HepG2 (cell line): ENCODE results near the gene PFKFB4. TPM values are rescaled to one million over a fixed set of nuclear protein-coding genes. Genes with fewer than 3 reads are reported as not detected.
A peak's percentile ranks its signal among the peaks of the same experiment; 100 is the strongest.

Source experiments
- ATAC-seq: fragments of 200-7000 bp; cut with Tn5 transposase; 3 replicates; pipeline ENCODE4 v1.9.1; 2020; ENCODE audit warnings: mild to moderate bottlenecking, moderate library complexity
- BruUV-seq: library from RNA; stranded (reverse); fragments of 400-500 nt; replicated peaks from 2 replicates; lab custom pipeline; 2021; lab: Mats Ljungman, UMichigan
- CTCF ChIA-PET: fragments of 300-600 bp; formaldehyde crosslinking; extraction: SDS; loops from one replicate; lab custom pipeline; 2021; ENCODE audit warnings: low total read pairs, inconsistent platforms, low intra/inter-chr PET ratio; lab: Yijun Ruan, JAX
- POLR2A ChIA-PET: fragments of 350-600 bp; sonication (Branson Sonifier 250); formaldehyde crosslinking; loops from one replicate; lab custom pipeline; 2020; ENCODE audit warnings: antibody characterized with exemption, inconsistent platforms; lab: Yijun Ruan, JAX
- DNase-seq: peaks from one replicate; pipeline ENCODE4 v3.0.0-alpha.2; 2015; ENCODE audit warnings: low spot score
- FAIRE-seq: peaks from 3 replicates; lab custom pipeline; 2011; peaks lifted over from hg19 to GRCh38; lab: Jason Lieb, UNC
- H2AFZ ChIP-seq: one replicate; pipeline ENCODE4 v1.6.1; 2011; ENCODE audit warnings: low read length, inconsistent platforms
- H3K27ac ChIP-seq: fragments of 300-600 bp; 3 replicates; pipeline ENCODE4 v1.8.0; 2011; ENCODE audit warnings: mixed run types, mild to moderate bottlenecking, mixed read lengths, low read length, inconsistent platforms; ENCODE audit not compliant: insufficient read depth; ENCODE audit errors: extremely low read length
- H3K27me3 ChIP-seq, 2 experiments: fragments of 200-600 bp in 1 of 2; 2 replicates in 1 of 2; 3 replicates in 1 of 2; pipeline versions ENCODE4 v1.6.0 to v1.8.0; 2011; ENCODE audit warnings: low read length in 2 of 2, mild to moderate bottlenecking in 2 of 2, moderate library complexity in 2 of 2, inconsistent platforms in 1 of 2; ENCODE audit not compliant: insufficient read depth in 2 of 2, control insufficient read depth in 1 of 2
- H3K36me3 ChIP-seq, 2 experiments: fragments of 200-600 bp in 1 of 2; replicated peaks in 1 of 2; 2 replicates in 1 of 2; 3 replicates in 1 of 2; pipeline versions ENCODE4 v1.5.1 to v1.8.0; 2011; ENCODE audit warnings: low read length in 2 of 2, inconsistent platforms in 1 of 2; ENCODE audit not compliant: insufficient read depth in 2 of 2, control insufficient read depth in 1 of 2
- H3K4me1 ChIP-seq: 2 replicates; pipeline ENCODE4 v1.5.1; 2012; ENCODE audit warnings: low read length, inconsistent platforms; ENCODE audit not compliant: insufficient read depth
- H3K4me2 ChIP-seq: 2 replicates; pipeline ENCODE4 v1.6.0; 2011; ENCODE audit warnings: low read depth, low read length, inconsistent platforms
- H3K4me3 ChIP-seq, 3 experiments: fragments of 200-600 bp in 1 of 3; sonication (generic), shearing (Covaris generic) in 1 of 3; replicated peaks in 1 of 3; 2 replicates each; pipeline ENCODE4 v1.5.1; 2011 to 2016; ENCODE audit warnings: low read length in 3 of 3, inconsistent platforms in 2 of 3, low read depth in 2 of 3, mild to moderate bottlenecking in 2 of 3, control low read depth in 1 of 3, mixed read lengths in 1 of 3; ENCODE audit not compliant: insufficient read depth in 1 of 3
- H3K79me2 ChIP-seq: one replicate; pipeline ENCODE4 v1.6.1; 2011; ENCODE audit warnings: low read length, inconsistent platforms; ENCODE audit not compliant: insufficient read depth
- H3K9ac ChIP-seq: 2 replicates; pipeline ENCODE4 v1.6.0; 2011; ENCODE audit warnings: mild to moderate bottlenecking, low read depth, low read length, inconsistent platforms; ENCODE audit not compliant: insufficient read depth
- H3K9me3 ChIP-seq: 2 replicates; pipeline ENCODE4 v1.5.1; 2012; ENCODE audit warnings: mild to moderate bottlenecking, low read length
- H4K20me1 ChIP-seq: 2 replicates; pipeline ENCODE4 v1.6.0; 2011; ENCODE audit warnings: inconsistent platforms, mild to moderate bottlenecking, low read length, moderate library complexity; ENCODE audit not compliant: insufficient read depth
- HNF4A ChIP-seq: sonication (generic); formaldehyde crosslinking; IDR thresholded peaks from 2 replicates; pipeline ENCODE4 v1.4.0; 2020; ENCODE audit warnings: missing genetic modification reagents
- HNRNPK ChIP-seq: fragments of 200-400 bp; formaldehyde crosslinking; IDR thresholded peaks from 2 replicates; pipeline ENCODE4 v1.6.1; 2018; ENCODE audit warnings: low read length, low read depth, moderate library complexity, mild to moderate bottlenecking; ENCODE audit not compliant: poor library complexity, severe bottlenecking
- PAWR ChIP-seq: sonication (generic); formaldehyde crosslinking; IDR thresholded peaks from 2 replicates; pipeline ENCODE4 v1.4.0; 2020; ENCODE audit warnings: missing genetic modification reagents, mild to moderate bottlenecking, borderline replicate concordance
- PHF5A ChIP-seq: IDR thresholded peaks from one replicate; pipeline ENCODE4 v1.6.1; 2018; ENCODE audit warnings: low read depth, missing genetic modification reagents; ENCODE audit not compliant: unreplicated experiment
- ZC3H13 ChIP-seq: sonication (generic); formaldehyde crosslinking; IDR thresholded peaks from 2 replicates; pipeline ENCODE4 v1.8.1; 2023; ENCODE audit warnings: mild to moderate bottlenecking, missing genetic modification reagents, moderate library complexity
- ZNF18 ChIP-seq: sonication (generic); formaldehyde crosslinking; IDR thresholded peaks from 2 replicates; pipeline ENCODE4 v1.8.0; 2022; ENCODE audit warnings: mild to moderate bottlenecking, missing genetic modification reagents; ENCODE audit not compliant: insufficient replicate concordance
- ZNF224 ChIP-seq: sonication (generic); formaldehyde crosslinking; IDR thresholded peaks from 2 replicates; pipeline ENCODE4 v1.5.0; 2020; ENCODE audit warnings: mild to moderate bottlenecking, missing genetic modification reagents
- ZNF281 ChIP-seq: sonication (generic); formaldehyde crosslinking; IDR thresholded peaks from 2 replicates; pipeline ENCODE4 v1.4.0; 2020; ENCODE audit warnings: missing genetic modification reagents, borderline replicate concordance
- ZNF431 ChIP-seq: sonication (generic); formaldehyde crosslinking; IDR thresholded peaks from 2 replicates; pipeline ENCODE4 v1.9.0; 2022; ENCODE audit warnings: missing genetic modification reagents, low read depth, mild to moderate bottlenecking, borderline replicate concordance
- ZNF687 ChIP-seq: sonication (generic); formaldehyde crosslinking; IDR thresholded peaks from 2 replicates; pipeline ENCODE4 v1.5.1; 2020; ENCODE audit warnings: mild to moderate bottlenecking, missing genetic modification reagents, moderate library complexity
- WGBS: methylation state at CpG from one replicate; pipeline ENCODE4 v1.1.6; 2017; ENCODE audit warnings: low lambda C conversion rate; 5-methylcytosine and 5-hydroxymethylcytosine counted together
- in situ Hi-C: cut with HindIII; loops from 2 replicates; pipeline ENCODE4 v1.10.0; 2017; ENCODE audit warnings: low pct_unique_long_range_greater_than_20kb; ENCODE audit not compliant: extremely low pct_ligation_motif_present
- intact Hi-C: fragments of 100-400 bp; cut with micrococcal nuclease; formaldehyde crosslinking; loops from one replicate; pipeline ENCODE4 v1.10.0; 2022; ENCODE audit not compliant: unreplicated experiment
- polyA plus RNA-seq, 8 experiments: library from polyadenylated mRNA; depleted of rRNA in 3 of 8; stranded (reverse) in 7 of 8; unstranded in 1 of 8; fragments of >200 nt; fragmentation: Illumina TruSeq in 4 of 8; extraction: Trizol in 4 of 8; gene quantifications; 2 replicates each; pipeline versions ENCODE4 v1.2.1 to v1.2.3, GENCODE V29; 2011 to 2016; ENCODE audit warnings: low read depth in 4 of 8, missing spikeins in 1 of 8, mixed read lengths in 1 of 8; ENCODE audit not compliant: insufficient read depth in 1 of 8
- total RNA-seq, 5 experiments: library from RNA; depleted of rRNA; stranded (reverse); fragments of >200 nt; fragmentation: Illumina TruSeq; extraction: Trizol; gene quantifications; 2 replicates each; pipeline ENCODE4 v1.2.3, GENCODE V29; 2016; ENCODE audit warnings: low read depth in 1 of 5

The PFKFB4 gene
- total and polyA plus RNA-seq, 2 of the 13 experiments (the other 11 are each of a cell fraction or from before 2014, with no cell fraction given) = 7.1 to 103 TPM

- Histone ChIP-seq H3K36me3 (peaks cover 28 to 46% of the 10 kb centered on the region in 2 experiments; a peak in 4 of 5 replicates), H3K9me3 (no peaks in the 10 kb centered on the region), H3K4me2 (no peak overlapping the region), H4K20me1 (0 out of 2 replicates have a peak, but pooled peaks cover 8% of the 10 kb centered on the region), H3K27ac (peak overlapping the region; percentile 0), H3K9ac (no peak overlapping the region), H2AFZ (no peak overlapping the region), H3K4me3 (no peak overlapping the region), H3K27me3 (no peaks in the 10 kb centered on the region), H3K79me2 (no peaks in the 10 kb centered on the region), H3K4me1 (peaks cover 36% of the 10 kb centered on the region)
- in situ Hi-C loops = no loop called here
- BruUV-seq = TSS peak; percentile 32
- WGBS = 68% methylated on average over 6 of the region's 6 CpGs
- no peak for DNase-seq
- peak; percentile 2; the same call in 2 of the 3 replicates for ATAC-seq
- FAIRE-seq = no peak
- POLR2A ChIA-PET = interaction anchor here (1.0 to 3.3 kb wide), 7 partner anchors 8 to 64 kb away, joined by 3 to 11 read pairs (median 4); partner anchors contain the start of genes SLC26A6 and UQCRC1
- TF ChIP-seq HNRNPK (no peak), ZNF224 (0 out of 2 replicates have a peak, but pooled peaks have one; percentile 38), ZNF18 (CRISPR knock-in tag) (peak; percentile 41), ZNF431 (CRISPR knock-in tag) (no peak), PAWR (CRISPR knock-in tag) (no peak), ZNF281 (CRISPR knock-in tag) (no peak), PHF5A (CRISPR knock-in tag) (peak; percentile 21), HNF4A (CRISPR knock-in tag) (0 out of 2 replicates have a peak, but pooled peaks have one; percentile 5), ZC3H13 (CRISPR knock-in tag) (0 out of 2 replicates have a peak, but pooled peaks have one; percentile 36), ZNF687 (peak; percentile 18; the same call in 1 of the 2 replicates)
- intact Hi-C loops = no loop called here
- CTCF ChIA-PET = no interaction called here
These were observed 40.8 kb upstream of the PFKFB4 start for GRCh38 chr3:48597408-48597800.
